ENCODE results near the gene PPIL1.
A peak's percentile ranks its signal among the peaks of the same experiment; 100 is the strongest.

The PPIL1 gene

DNA sequence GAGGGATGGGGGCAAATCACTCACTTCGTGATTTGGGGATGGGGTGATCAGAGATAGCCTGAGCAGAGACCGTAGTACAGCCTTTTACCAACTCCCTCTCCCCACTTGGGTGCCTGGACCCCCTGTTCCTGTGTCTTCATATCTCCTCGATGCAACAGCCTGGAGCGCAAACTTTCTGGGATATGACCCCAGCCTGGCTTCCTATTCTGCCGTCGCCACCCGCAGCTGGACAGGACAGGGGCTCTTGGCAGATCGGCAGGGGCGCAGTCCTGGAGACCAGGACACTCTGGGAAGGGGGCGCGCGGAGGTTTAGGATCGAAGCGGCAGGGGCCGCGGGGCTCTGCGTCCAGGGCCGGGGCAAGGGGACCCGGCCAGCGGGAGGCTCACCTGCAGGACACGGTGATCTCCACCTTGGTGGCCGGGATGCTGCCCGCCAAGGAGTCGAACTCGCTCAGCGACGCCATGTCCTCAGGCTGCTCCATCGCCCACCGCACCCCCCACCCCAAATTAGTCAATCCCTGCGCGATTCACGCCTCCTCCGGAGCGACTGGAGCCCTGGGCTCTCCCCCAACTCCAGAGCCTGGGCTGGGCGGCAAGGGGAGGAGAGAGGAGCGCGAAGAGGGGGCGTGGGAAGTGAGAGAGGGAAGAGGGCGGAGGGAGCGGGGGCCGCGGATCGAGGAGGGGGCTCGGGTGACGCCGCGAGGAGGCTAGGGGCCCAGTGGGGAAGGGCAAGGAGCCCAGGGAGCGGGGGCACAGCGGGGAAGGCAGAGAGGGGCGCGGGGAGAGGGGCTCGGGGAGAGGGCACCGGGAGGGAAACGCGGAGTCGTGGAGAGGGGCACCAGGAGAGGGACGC, 35.5 kb downstream of the PPIL1 start, which contains the start of gene CPNE5:
TSS of gene CPNE5 (minus strand) at position 549 of the 853 bp plus-strand sequence. CDS start at position 482, 67 bp downstream.
- no peak within 1 kb of the TSS for H3K27ac ChIP-seq (ENCODE audit: extremely low read depth, low read depth, low read length)
- H3K36me3 ChIP-seq (ENCODE audit: control insufficient read depth in 2 of 2, insufficient read depth in 1 of 2, low read length in 2 of 2): no peaks in the 10 kb centered on the region
- H3K9me3 ChIP-seq (ENCODE audit: control insufficient read depth, insufficient read depth, low read depth, low read length): no peaks in the 10 kb centered on the region
- H3K4me1 ChIP-seq (ENCODE audit: control insufficient read depth, insufficient read depth, low read length): no peaks in the 10 kb centered on the region
- ChIA-PET CTCF (no interaction called here), POLR2A (no interaction called here)
- TF ChIP-seq ZNF157 (tag by site-specific recombination; IDR thresholded peaks at IDR 0.05) (no peak), ZFHX2 (tag by site-specific recombination; conservative IDR thresholded peaks at IDR 0.05) (peak; percentile 96), KLF9 (tag by site-specific recombination; IDR thresholded peaks at IDR 0.05; ENCODE audit: low read depth) (peak; percentile 58), ZSCAN30 (tag by site-specific recombination; IDR thresholded peaks at IDR 0.05) (no peak), ZNF112 (tag by site-specific recombination; IDR thresholded peaks at IDR 0.05) (no peak), SCRT2 (tag by site-specific recombination; IDR thresholded peaks at IDR 0.05) (no peak), ZNF302 (tag by site-specific recombination; IDR thresholded peaks at IDR 0.05; ENCODE audit: low read depth) (no peak), ZNF335 (tag by site-specific recombination; conservative IDR thresholded peaks at IDR 0.05) (peak; percentile 27; the same call in 1 of the 2 replicates), ZNF2 (tag by site-specific recombination; IDR thresholded peaks at IDR 0.05) (no peak), EGR2 (tag by site-specific recombination; IDR thresholded peaks at IDR 0.05; ENCODE audit: low read depth) (peak; percentile 93), ZNF792 (tag by site-specific recombination; IDR thresholded peaks at IDR 0.05) (no peak), ZNF416 (tag by site-specific recombination; IDR thresholded peaks at IDR 0.05) (no peak), ZNF366 (tag by site-specific recombination; conservative IDR thresholded peaks at IDR 0.05) (0 out of 2 replicates have a peak, but pooled peaks have one; percentile 17), KLF1 (tag by site-specific recombination; IDR thresholded peaks at IDR 0.05) (peak; percentile 39; the same call in 1 of the 2 replicates), ZBTB8A (tag by site-specific recombination; IDR thresholded peaks at IDR 0.05) (peak; percentile 54; the same call in 1 of the 2 replicates)
- TF ChIP-seq, protein P1, sequence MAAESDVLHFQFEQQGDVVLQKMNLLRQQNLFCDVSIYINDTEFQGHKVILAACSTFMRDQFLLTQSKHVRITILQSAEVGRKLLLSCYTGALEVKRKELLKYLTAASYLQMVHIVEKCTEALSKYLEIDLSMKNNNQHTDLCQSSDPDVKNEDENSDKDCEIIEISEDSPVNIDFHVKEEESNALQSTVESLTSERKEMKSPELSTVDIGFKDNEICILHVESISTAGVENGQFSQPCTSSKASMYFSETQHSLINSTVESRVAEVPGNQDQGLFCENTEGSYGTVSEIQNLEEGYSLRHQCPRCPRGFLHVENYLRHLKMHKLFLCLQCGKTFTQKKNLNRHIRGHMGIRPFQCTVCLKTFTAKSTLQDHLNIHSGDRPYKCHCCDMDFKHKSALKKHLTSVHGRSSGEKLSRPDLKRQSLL (tag by site-specific recombination; IDR thresholded peaks at IDR 0.05): peak; percentile 59; the same call in 1 of the 2 replicates
- TF ChIP-seq, protein P2, sequence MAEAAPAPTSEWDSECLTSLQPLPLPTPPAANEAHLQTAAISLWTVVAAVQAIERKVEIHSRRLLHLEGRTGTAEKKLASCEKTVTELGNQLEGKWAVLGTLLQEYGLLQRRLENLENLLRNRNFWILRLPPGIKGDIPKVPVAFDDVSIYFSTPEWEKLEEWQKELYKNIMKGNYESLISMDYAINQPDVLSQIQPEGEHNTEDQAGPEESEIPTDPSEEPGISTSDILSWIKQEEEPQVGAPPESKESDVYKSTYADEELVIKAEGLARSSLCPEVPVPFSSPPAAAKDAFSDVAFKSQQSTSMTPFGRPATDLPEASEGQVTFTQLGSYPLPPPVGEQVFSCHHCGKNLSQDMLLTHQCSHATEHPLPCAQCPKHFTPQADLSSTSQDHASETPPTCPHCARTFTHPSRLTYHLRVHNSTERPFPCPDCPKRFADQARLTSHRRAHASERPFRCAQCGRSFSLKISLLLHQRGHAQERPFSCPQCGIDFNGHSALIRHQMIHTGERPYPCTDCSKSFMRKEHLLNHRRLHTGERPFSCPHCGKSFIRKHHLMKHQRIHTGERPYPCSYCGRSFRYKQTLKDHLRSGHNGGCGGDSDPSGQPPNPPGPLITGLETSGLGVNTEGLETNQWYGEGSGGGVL (tag by site-specific recombination; IDR thresholded peaks at IDR 0.05): peak; percentile 96
- TF ChIP-seq, protein P3, sequence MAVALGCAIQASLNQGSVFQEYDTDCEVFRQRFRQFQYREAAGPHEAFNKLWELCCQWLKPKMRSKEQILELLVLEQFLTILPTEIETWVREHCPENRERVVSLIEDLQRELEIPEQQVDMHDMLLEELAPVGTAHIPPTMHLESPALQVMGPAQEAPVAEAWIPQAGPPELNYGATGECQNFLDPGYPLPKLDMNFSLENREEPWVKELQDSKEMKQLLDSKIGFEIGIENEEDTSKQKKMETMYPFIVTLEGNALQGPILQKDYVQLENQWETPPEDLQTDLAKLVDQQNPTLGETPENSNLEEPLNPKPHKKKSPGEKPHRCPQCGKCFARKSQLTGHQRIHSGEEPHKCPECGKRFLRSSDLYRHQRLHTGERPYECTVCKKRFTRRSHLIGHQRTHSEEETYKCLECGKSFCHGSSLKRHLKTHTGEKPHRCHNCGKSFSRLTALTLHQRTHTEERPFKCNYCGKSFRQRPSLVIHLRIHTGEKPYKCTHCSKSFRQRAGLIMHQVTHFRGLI (tag by site-specific recombination; IDR thresholded peaks at IDR 0.05): no peak
- TF ChIP-seq, protein P4, sequence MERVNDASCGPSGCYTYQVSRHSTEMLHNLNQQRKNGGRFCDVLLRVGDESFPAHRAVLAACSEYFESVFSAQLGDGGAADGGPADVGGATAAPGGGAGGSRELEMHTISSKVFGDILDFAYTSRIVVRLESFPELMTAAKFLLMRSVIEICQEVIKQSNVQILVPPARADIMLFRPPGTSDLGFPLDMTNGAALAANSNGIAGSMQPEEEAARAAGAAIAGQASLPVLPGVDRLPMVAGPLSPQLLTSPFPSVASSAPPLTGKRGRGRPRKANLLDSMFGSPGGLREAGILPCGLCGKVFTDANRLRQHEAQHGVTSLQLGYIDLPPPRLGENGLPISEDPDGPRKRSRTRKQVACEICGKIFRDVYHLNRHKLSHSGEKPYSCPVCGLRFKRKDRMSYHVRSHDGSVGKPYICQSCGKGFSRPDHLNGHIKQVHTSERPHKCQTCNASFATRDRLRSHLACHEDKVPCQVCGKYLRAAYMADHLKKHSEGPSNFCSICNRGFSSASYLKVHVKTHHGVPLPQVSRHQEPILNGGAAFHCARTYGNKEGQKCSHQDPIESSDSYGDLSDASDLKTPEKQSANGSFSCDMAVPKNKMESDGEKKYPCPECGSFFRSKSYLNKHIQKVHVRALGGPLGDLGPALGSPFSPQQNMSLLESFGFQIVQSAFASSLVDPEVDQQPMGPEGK (tag by site-specific recombination; IDR thresholded peaks at IDR 0.05): peak; percentile 66
- peak within 1 kb of the TSS; percentile 46 for H3K4me3 ChIP-seq (ENCODE audit: low read depth, low read length)

Data from HEK293 (cell line).